ENCODE data around the gene REXO5.
A peak's percentile ranks its signal among the peaks of the same experiment; 100 is the strongest.

DNA sequence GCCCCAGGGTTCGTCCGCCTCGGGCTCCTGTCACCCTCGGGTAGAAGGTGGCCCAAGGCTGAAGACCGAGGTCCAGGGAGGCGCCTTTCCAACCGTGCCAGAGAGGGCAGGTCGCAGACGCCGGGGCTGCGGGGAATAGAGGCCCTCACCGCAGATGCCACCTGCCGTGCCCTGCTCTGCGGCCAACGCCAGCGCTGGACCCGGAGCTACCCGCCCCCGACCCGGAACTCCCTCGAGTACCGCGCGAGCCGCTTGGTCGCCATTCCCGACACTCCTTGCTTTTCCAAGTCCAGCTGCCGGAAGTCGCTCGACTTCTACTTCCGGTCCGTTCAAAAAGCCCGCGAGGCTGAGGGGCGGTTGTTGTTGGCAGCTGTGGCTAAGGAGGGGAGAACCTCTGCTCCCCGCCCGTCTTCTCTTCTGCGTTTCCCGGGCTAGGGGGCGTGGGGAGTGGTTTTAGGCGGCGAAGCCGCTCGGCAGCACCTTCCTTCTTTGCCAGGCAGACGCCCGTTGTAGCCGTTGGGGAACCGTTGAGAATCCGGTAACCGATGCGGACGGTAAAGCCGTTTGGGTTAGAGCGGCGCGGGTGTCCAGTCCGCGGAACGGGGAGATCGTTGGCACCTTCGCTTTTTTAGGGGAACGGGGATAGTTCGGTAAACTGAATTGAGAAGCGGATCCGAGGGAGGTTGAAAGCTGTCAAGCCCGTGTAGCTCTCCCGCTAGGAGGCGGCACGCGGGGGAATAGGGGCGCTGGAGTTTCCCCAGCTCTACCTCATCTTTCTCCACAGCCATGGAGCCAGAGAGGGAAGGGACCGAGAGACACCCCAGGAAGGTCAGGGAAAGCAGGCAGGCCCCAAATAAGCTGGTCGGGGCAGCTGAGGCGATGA lies at the start of gene REXO5, which contains the start of gene ERI2:
- TF ChIP-seq, protein P1, sequence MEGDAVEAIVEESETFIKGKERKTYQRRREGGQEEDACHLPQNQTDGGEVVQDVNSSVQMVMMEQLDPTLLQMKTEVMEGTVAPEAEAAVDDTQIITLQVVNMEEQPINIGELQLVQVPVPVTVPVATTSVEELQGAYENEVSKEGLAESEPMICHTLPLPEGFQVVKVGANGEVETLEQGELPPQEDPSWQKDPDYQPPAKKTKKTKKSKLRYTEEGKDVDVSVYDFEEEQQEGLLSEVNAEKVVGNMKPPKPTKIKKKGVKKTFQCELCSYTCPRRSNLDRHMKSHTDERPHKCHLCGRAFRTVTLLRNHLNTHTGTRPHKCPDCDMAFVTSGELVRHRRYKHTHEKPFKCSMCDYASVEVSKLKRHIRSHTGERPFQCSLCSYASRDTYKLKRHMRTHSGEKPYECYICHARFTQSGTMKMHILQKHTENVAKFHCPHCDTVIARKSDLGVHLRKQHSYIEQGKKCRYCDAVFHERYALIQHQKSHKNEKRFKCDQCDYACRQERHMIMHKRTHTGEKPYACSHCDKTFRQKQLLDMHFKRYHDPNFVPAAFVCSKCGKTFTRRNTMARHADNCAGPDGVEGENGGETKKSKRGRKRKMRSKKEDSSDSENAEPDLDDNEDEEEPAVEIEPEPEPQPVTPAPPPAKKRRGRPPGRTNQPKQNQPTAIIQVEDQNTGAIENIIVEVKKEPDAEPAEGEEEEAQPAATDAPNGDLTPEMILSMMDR (IDR thresholded peaks at IDR 0.05; ENCODE audit: low read length) = peak; percentile 53
- no peak for TF ChIP-seq EZH2 (optimal IDR thresholded peaks at IDR 0.05; ENCODE audit: low read depth, low read length)
- TF ChIP-seq EZH2phosphoT487 (IDR thresholded peaks at IDR 0.05; ENCODE audit: low read length) = no peak

All from MM.1S (cell line).